H9 (cell line): ENCODE measurements around the gene TMEM9. TPM values are rescaled to one million over a fixed set of nuclear protein-coding genes. Genes with fewer than 3 reads are reported as not detected.

Experiments used
- DNase-seq: peaks from one replicate; pipeline ENCODE4 v3.0.0-alpha.2; 2017
- H2AFZ ChIP-seq: one replicate; pipeline ENCODE4 v1.6.1; 2013; ENCODE audit warnings: mild to moderate bottlenecking, low read length, control low read depth, moderate library complexity
- H2AK5ac ChIP-seq: 2 replicates; pipeline ENCODE4 v1.6.1; 2013; ENCODE audit warnings: low read length, control low read depth, mixed read lengths; ENCODE audit not compliant: insufficient read length
- H2BK120ac ChIP-seq: one replicate; pipeline ENCODE4 v1.6.1; 2013; ENCODE audit warnings: low read depth, mild to moderate bottlenecking, low read length, control low read depth, inconsistent platforms; ENCODE audit not compliant: poor library complexity, severe bottlenecking
- H2BK12ac ChIP-seq: 2 replicates; pipeline ENCODE4 v1.6.1; 2013; ENCODE audit warnings: low read length, control low read depth, mixed read lengths, low read depth; ENCODE audit not compliant: insufficient read length
- H2BK15ac ChIP-seq: 2 replicates; pipeline ENCODE4 v1.6.1; 2013; ENCODE audit warnings: low read depth, low read length, control low read depth
- H2BK20ac ChIP-seq: one replicate; pipeline ENCODE4 v1.6.1; 2013; ENCODE audit warnings: low read depth, mild to moderate bottlenecking, low read length, control low read depth, inconsistent platforms; ENCODE audit not compliant: poor library complexity, severe bottlenecking
- H2BK5ac ChIP-seq: 2 replicates; pipeline ENCODE4 v1.6.1; 2013; ENCODE audit warnings: low read length, control low read depth, mixed read lengths; ENCODE audit not compliant: insufficient read length
- H3K14ac ChIP-seq: 2 replicates; pipeline ENCODE4 v1.6.1; 2013; ENCODE audit warnings: low read length, control low read depth; ENCODE audit not compliant: insufficient read depth
- H3K18ac ChIP-seq: 2 replicates; pipeline ENCODE4 v1.6.1; 2013; ENCODE audit warnings: low read depth, mild to moderate bottlenecking, mixed read lengths, low read length, control low read depth; ENCODE audit not compliant: insufficient read length
- H3K23ac ChIP-seq: 2 replicates; pipeline ENCODE4 v1.6.1; 2013; ENCODE audit warnings: low read length, control low read depth, mixed read lengths, low read depth; ENCODE audit not compliant: insufficient read length
- H3K23me2 ChIP-seq: 2 replicates; pipeline ENCODE4 v1.6.1; 2013; ENCODE audit warnings: low read depth, mild to moderate bottlenecking, mixed read lengths, low read length, control low read depth; ENCODE audit not compliant: insufficient read length, poor library complexity, severe bottlenecking
- H3K27ac ChIP-seq: 2 replicates; pipeline ENCODE4 v1.5.1; 2013; ENCODE audit warnings: low read length, control low read depth, mixed read lengths, low read depth; ENCODE audit not compliant: insufficient read length
- H3K27me3 ChIP-seq: 2 replicates; pipeline ENCODE4 v1.6.1; 2013; ENCODE audit warnings: low read length, control low read depth, inconsistent platforms; ENCODE audit not compliant: insufficient read depth
- H3K4ac ChIP-seq: 2 replicates; pipeline ENCODE4 v1.6.1; 2013; ENCODE audit warnings: low read depth, mild to moderate bottlenecking, control low read depth, inconsistent platforms, low read length, moderate library complexity
- H3K4me1 ChIP-seq: 2 replicates; pipeline ENCODE4 v1.6.1; 2013; ENCODE audit warnings: low read length, control low read depth, inconsistent platforms; ENCODE audit not compliant: insufficient read depth
- H3K4me2 ChIP-seq: 2 replicates; pipeline ENCODE4 v1.6.1; 2013; ENCODE audit warnings: low read length, control low read depth, mixed read lengths; ENCODE audit not compliant: insufficient read length, insufficient read depth
- H3K56ac ChIP-seq: 2 replicates; pipeline ENCODE4 v1.6.1; 2013; ENCODE audit warnings: low read depth, mild to moderate bottlenecking, mixed read lengths, low read length, control low read depth; ENCODE audit not compliant: insufficient read length
- H3K79me1 ChIP-seq: 2 replicates; pipeline ENCODE4 v1.6.1; 2013; ENCODE audit warnings: low read depth, mild to moderate bottlenecking, moderate library complexity, low read length, control low read depth, inconsistent platforms; ENCODE audit not compliant: insufficient read depth, poor library complexity, severe bottlenecking
- H3K79me2 ChIP-seq: 2 replicates; pipeline ENCODE4 v1.6.1; 2013; ENCODE audit warnings: low read length, control low read depth, inconsistent platforms; ENCODE audit not compliant: insufficient read depth
- H3K9ac ChIP-seq: 2 replicates; pipeline ENCODE4 v1.6.1; 2013; ENCODE audit warnings: low read length, control low read depth, mixed read lengths; ENCODE audit not compliant: insufficient read length; ENCODE audit errors: extremely low read depth
- H3K9me3 ChIP-seq: one replicate; pipeline ENCODE4 v1.6.1; 2013; ENCODE audit warnings: low read depth, low read length, inconsistent platforms; ENCODE audit not compliant: control insufficient read depth
- H3T11ph ChIP-seq: one replicate; pipeline ENCODE4 v1.6.1; 2013; ENCODE audit warnings: mild to moderate bottlenecking, low read length, control low read depth, inconsistent platforms
- H4K20me1 ChIP-seq: one replicate; pipeline ENCODE4 v1.6.1; 2013; ENCODE audit not compliant: control insufficient read depth, insufficient read length, insufficient read depth
- H4K5ac ChIP-seq: 2 replicates; pipeline ENCODE4 v1.6.1; 2013; ENCODE audit warnings: low read depth, mild to moderate bottlenecking, mixed read lengths, low read length, control low read depth; ENCODE audit not compliant: insufficient read length
- H4K8ac ChIP-seq: replicated peaks from 2 replicates; pipeline ENCODE4 v1.6.1; 2013; ENCODE audit warnings: low read length, control low read depth, mixed read lengths, low read depth; ENCODE audit not compliant: insufficient read length
- H4K91ac ChIP-seq: 2 replicates; pipeline ENCODE4 v1.6.1; 2013; ENCODE audit warnings: low read depth, mild to moderate bottlenecking, moderate library complexity, mixed read lengths, low read length, control low read depth; ENCODE audit not compliant: insufficient read length
- H3K27ac Mint-ChIP-seq, 3 experiments: 2 replicates in 2 of 3; 3 replicates in 1 of 3; pipeline ENCODE4 v1.8.0; 2020 to 2021; ENCODE audit warnings: mixed read lengths in 3 of 3, mild to moderate bottlenecking in 1 of 3, moderate library complexity in 1 of 3
- H3K27me3 Mint-ChIP-seq: 2 replicates; pipeline ENCODE4 v1.8.0; 2021; ENCODE audit warnings: low read depth, mild to moderate bottlenecking, moderate library complexity, mixed read lengths
- H3K36me3 Mint-ChIP-seq, 3 experiments: 2 replicates in 2 of 3; 3 replicates in 1 of 3; pipeline ENCODE4 v1.8.0; 2020 to 2021; ENCODE audit warnings: low read depth in 3 of 3, mixed read lengths in 3 of 3; ENCODE audit not compliant: insufficient read depth in 1 of 3
- H3K4me1 Mint-ChIP-seq, 2 experiments: 2 replicates each; pipeline ENCODE4 v1.8.0; 2020; ENCODE audit warnings: mixed read lengths in 2 of 2
- H3K4me3 Mint-ChIP-seq, 2 experiments: 2 replicates in 1 of 2; 3 replicates in 1 of 2; pipeline ENCODE4 v1.8.0; 2020 to 2021; ENCODE audit warnings: mild to moderate bottlenecking in 2 of 2, mixed read lengths in 2 of 2, moderate library complexity in 1 of 2
- H3K9me3 Mint-ChIP-seq, 2 experiments: 2 replicates in 1 of 2; 3 replicates in 1 of 2; pipeline ENCODE4 v1.8.0; 2020; ENCODE audit warnings: mild to moderate bottlenecking in 2 of 2, mixed read lengths in 2 of 2, moderate library complexity in 1 of 2
- WGBS: extraction: QIAGEN DNeasy Blood & Tissue Kit; methylation state at CpG from one replicate; pipeline ENCODE4 v1.1.7; 2013; ENCODE audit warnings: missing lambda C conversion rate, low lambda C conversion rate, mixed read lengths; ENCODE audit not compliant: insufficient read length; ENCODE audit errors: extremely low coverage; 5-methylcytosine and 5-hydroxymethylcytosine counted together
- total RNA-seq: library from RNA; stranded (reverse); gene quantifications from 2 replicates; pipeline ENCODE4 v1.2.1, GENCODE V29; 2021
- TF ChIP-seq, protein P1 (sequence below): fragments of 200-600 bp; sonication (generic); conservative IDR thresholded peaks from 3 replicates; pipeline ENCODE4 v1.8.0; 2021; ENCODE audit warnings: antibody characterized with exemption, mild to moderate bottlenecking

The TMEM9 gene
- total RNA-seq, 1 experiment from 2014 or later: 93.4 TPM

DNA sequence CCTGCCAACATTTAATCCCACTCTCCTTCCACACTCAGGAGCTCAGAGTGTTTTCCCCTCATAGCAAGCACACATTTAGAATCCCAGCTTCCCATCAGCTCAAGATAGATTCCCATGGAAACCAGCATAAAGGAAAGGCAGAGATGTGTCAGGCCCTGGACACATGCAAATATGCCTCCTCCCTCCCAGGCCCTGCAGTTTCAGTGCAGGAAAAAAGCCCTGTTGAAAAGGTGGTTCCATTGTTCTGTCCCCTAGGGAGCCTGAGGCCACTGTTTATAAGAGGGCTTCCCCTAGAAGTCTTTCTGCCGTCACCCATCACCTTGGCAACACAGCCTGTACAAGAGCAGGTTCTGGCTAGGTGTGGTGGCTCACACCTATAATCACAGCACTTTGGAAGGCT lies 45.7 kb downstream of the TMEM9 start:
- Histone ChIP-seq H3K18ac (no peak overlapping the region), H3K27me3 (no peaks in the 10 kb centered on the region; the same call in 1 of the 2 replicates), H3K4me2 (no peak overlapping the region), H2BK12ac (no peak overlapping the region), H4K20me1 (no peaks in the 10 kb centered on the region), H2AK5ac (no peak overlapping the region), H3K79me1 (no peaks in the 10 kb centered on the region), H2AFZ (no peak overlapping the region), H3K23ac (no peak overlapping the region), H3K56ac (no peak overlapping the region), H3K23me2 (peaks cover 2% of the 10 kb centered on the region), H2BK5ac (no peak overlapping the region), H3K9me3 (no peaks in the 10 kb centered on the region), H3K27ac (no peak overlapping the region), H4K91ac (no peak overlapping the region), H3K14ac (peak overlapping the region; percentile 56; the same call in 1 of the 2 replicates), H2BK15ac (no peak overlapping the region), H4K8ac (no peak overlapping the region), H3T11ph (no peak overlapping the region), H3K9ac (no peak overlapping the region), H2BK20ac (no peak overlapping the region), H3K4me1 (no peaks in the 10 kb centered on the region; the same call in 1 of the 2 replicates), H3K79me2 (no peaks in the 10 kb centered on the region), H3K4ac (no peak overlapping the region), H2BK120ac (no peak overlapping the region), H4K5ac (no peak overlapping the region)
- no peaks in the 10 kb centered on the region for H3K9me3 Mint-ChIP-seq
- H3K4me3 Mint-ChIP-seq: no peak overlapping the region; a peak in 1 of 5 replicates
- WGBS: no CpG with 5 or more reads among the region's 1 CpG
- no peaks in the 10 kb centered on the region for H3K36me3 Mint-ChIP-seq
- no peak for DNase-seq
- peaks cover 20% of the 10 kb centered on the region for H3K27me3 Mint-ChIP-seq
- TF ChIP-seq, protein P1, sequence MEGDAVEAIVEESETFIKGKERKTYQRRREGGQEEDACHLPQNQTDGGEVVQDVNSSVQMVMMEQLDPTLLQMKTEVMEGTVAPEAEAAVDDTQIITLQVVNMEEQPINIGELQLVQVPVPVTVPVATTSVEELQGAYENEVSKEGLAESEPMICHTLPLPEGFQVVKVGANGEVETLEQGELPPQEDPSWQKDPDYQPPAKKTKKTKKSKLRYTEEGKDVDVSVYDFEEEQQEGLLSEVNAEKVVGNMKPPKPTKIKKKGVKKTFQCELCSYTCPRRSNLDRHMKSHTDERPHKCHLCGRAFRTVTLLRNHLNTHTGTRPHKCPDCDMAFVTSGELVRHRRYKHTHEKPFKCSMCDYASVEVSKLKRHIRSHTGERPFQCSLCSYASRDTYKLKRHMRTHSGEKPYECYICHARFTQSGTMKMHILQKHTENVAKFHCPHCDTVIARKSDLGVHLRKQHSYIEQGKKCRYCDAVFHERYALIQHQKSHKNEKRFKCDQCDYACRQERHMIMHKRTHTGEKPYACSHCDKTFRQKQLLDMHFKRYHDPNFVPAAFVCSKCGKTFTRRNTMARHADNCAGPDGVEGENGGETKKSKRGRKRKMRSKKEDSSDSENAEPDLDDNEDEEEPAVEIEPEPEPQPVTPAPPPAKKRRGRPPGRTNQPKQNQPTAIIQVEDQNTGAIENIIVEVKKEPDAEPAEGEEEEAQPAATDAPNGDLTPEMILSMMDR: no peak
- peaks cover 14 to 31% of the 10 kb centered on the region in 2 experiments for H3K4me1 Mint-ChIP-seq
- peak overlapping the region in 1 of 3 experiments; percentile 76; a peak in 1 of 7 replicates for H3K27ac Mint-ChIP-seq
